GM12873 (cell line): ENCODE data around the gene PRDM16.

Experiments used
- TF ChIP-seq, protein P1 (sequence below): IDR thresholded peaks from 2 replicates; pipeline ENCODE4 v1.5.1; 2012; ENCODE audit warnings: low read depth, mild to moderate bottlenecking, moderate library complexity, low read length, control low read depth; ENCODE audit not compliant: insufficient read depth; ENCODE audit errors: missing control alignments

PRDM16 gene

DNA sequence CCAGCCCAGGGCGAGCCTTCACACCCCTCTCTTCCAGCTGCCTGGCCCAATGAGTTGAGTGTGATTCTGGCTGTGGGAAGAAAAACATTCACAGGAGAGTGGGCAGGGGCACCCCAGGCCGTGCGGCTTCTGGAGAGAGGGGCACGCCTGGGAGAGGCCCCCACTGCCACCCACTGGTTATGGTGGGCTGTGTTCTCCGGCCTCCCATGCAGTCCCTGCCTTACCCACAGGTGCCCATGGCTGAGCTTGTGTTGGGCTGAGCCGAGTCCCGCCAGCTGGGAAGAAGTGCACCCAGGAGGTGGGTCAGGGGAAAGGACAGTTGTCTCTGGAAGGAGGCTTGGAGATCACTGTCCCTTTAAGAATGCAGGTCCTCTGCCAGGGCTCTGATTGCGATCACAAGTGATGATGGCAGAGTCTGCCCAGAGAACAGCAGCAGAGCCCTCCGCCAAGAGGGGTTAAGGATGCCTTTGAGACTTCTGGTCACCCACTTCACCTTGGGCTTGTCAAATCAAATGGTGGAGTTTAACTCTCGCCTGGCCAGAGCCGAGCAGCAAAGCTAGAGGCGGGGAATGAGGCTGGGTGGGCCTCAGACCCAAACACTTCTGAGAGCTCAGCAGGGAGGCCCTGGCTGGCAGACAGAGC lies 260.8 kb downstream of the PRDM16 start:
- TF ChIP-seq, protein P1, sequence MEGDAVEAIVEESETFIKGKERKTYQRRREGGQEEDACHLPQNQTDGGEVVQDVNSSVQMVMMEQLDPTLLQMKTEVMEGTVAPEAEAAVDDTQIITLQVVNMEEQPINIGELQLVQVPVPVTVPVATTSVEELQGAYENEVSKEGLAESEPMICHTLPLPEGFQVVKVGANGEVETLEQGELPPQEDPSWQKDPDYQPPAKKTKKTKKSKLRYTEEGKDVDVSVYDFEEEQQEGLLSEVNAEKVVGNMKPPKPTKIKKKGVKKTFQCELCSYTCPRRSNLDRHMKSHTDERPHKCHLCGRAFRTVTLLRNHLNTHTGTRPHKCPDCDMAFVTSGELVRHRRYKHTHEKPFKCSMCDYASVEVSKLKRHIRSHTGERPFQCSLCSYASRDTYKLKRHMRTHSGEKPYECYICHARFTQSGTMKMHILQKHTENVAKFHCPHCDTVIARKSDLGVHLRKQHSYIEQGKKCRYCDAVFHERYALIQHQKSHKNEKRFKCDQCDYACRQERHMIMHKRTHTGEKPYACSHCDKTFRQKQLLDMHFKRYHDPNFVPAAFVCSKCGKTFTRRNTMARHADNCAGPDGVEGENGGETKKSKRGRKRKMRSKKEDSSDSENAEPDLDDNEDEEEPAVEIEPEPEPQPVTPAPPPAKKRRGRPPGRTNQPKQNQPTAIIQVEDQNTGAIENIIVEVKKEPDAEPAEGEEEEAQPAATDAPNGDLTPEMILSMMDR = no peak

DNA sequence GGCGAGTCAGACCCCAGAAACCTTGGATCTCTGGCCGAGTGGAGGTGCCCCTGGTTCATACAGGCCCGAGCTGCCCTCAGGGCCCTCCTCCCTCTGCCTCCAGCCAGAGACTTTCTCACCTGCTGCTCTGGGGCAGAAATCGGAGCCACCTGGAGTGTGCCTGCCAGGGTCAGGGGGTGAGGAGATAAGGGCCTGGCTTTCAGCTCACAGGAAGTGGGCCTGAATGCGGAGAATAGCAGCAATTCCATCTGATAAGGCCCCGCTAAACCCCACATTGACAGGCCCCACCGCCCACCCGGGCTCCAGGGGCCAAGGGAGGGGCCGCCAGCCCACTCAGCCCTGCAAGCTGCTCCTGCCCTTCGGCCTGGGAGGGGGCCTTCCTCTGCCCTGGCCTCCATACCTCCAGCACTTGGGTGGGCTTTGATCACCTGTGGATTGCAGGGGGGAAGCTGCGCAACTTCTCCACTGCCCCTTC lies 261.8 kb downstream of the PRDM16 start:
- TF ChIP-seq, protein P1 = no peak

- TF ChIP-seq, protein P1 = no peak
These were observed 262.6 kb downstream of the PRDM16 start for GRCh38 chr1:3331564-3331963.

- TF ChIP-seq, protein P1 = no peak
These were observed 263.0 kb downstream of the PRDM16 start for GRCh38 chr1:3332043-3332442.

GRCh38 chr1:3332662-3333061 lies 263.7 kb downstream of the PRDM16 start:
- TF ChIP-seq, protein P1 = no peak

DNA sequence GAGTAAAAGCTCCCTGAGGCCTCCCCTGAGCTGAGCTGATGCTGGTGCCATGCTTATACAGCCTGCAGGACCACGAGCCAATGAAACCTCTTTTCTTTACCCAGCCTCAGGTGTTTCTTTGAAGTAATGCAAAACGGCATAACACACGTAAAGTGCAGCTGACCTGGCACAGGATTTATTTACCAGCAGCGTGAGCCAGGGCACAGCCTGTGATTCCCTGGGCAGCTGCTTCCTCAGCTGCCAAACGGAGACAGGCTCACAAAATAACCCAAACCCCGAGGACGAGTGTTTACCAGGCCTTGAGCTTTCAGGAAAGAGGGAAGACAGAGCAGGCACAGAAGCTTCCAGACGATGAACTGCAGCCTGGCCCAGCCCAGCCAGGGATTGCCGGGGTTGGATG lies 264.9 kb downstream of the PRDM16 start:
- TF ChIP-seq, protein P1 = no peak

- TF ChIP-seq, protein P1 = no peak
These were observed 265.4 kb downstream of the PRDM16 start for GRCh38 chr1:3334366-3334765.
